Activated naive CD4-positive, alpha-beta T cell treated with anti-CD3 and anti-CD28 coated beads, Interleukin-2, amount 50 U/mL, for 72 hours (primary cell): ENCODE results near the gene ARSI. TPM values are rescaled to one million over a fixed set of nuclear protein-coding genes. Genes with fewer than 3 reads are reported as not detected.

ENCODE experiments used
- ATAC-seq, 2 donors: fragments of 150-1000 bp; cut with Tn5 transposase; 2 replicates each; pipeline ENCODE4 v1.10.0; 2021; ENCODE audit warnings: mild to moderate bottlenecking in 2 of 2, moderate library complexity in 2 of 2
- DNase-seq, 2 donors: peaks; one replicate each; pipeline ENCODE4 v3.0.0; 2021 to 2022; ENCODE audit warnings: low spot score in 2 of 2
- H3K27ac Mint-ChIP-seq, 2 donors: one replicate each; pipeline ENCODE4 v1.8.0; 2022; ENCODE audit warnings: mild to moderate bottlenecking in 2 of 2, mixed read lengths in 2 of 2
- H3K36me3 Mint-ChIP-seq, 2 donors: one replicate each; pipeline ENCODE4 v1.8.0; 2022; ENCODE audit warnings: mixed read lengths in 2 of 2
- H3K9me3 Mint-ChIP-seq, 2 donors: one replicate each; pipeline ENCODE4 v1.8.0; 2022; ENCODE audit warnings: mixed read lengths in 2 of 2
- total RNA-seq, 2 donors: library from RNA; stranded (reverse); gene quantifications; one replicate each; pipeline ENCODE4 v1.2.3, GENCODE V29; 2022

The ARSI gene
- total RNA-seq, 2 donors from 2014 or later = not detected

- no peak for DNase-seq
- Mint-ChIP-seq H3K27ac (no peak overlapping the region), H3K36me3 (no peaks in the 10 kb centered on the region), H3K9me3 (no peaks in the 10 kb centered on the region)
- ATAC-seq = no peak
These were observed 12.5 kb upstream of the ARSI start for GRCh38 chr5:150315245-150315644.

GRCh38 chr5:150313921-150314716, 11.4 kb upstream of the ARSI start:
- Mint-ChIP-seq H3K9me3 (no peaks in the 10 kb centered on the region), H3K36me3 (no peaks in the 10 kb centered on the region), H3K27ac (no peak overlapping the region)
- ATAC-seq (no peak), DNase-seq (no peak)

GRCh38 chr5:150313501-150313900, 10.8 kb upstream of the ARSI start:
- no peaks in the 10 kb centered on the region for H3K36me3 Mint-ChIP-seq
- DNase-seq = no peak

GRCh38 chr5:150312518-150312917, 9.8 kb upstream of the ARSI start:
- H3K36me3 Mint-ChIP-seq = no peaks in the 10 kb centered on the region
- DNase-seq (no peak), ATAC-seq (no peak)
- H3K27ac Mint-ChIP-seq = no peak overlapping the region
- H3K9me3 Mint-ChIP-seq = no peaks in the 10 kb centered on the region

More at GRCh38 chr5:150313501-150313900, 10.8 kb upstream of the ARSI start:
- no peak for ATAC-seq
- Mint-ChIP-seq H3K9me3 (no peaks in the 10 kb centered on the region), H3K27ac (no peak overlapping the region)

- Mint-ChIP-seq H3K27ac (no peak overlapping the region), H3K9me3 (no peaks in the 10 kb centered on the region), H3K36me3 (no peaks in the 10 kb centered on the region)
- DNase-seq (no peak), ATAC-seq (no peak)
These were observed 8.4 kb upstream of the ARSI start for GRCh38 chr5:150311015-150311692.

GRCh38 chr5:150310246-150310645, 7.5 kb upstream of the ARSI start:
- Mint-ChIP-seq H3K36me3 (no peaks in the 10 kb centered on the region), H3K27ac (no peak overlapping the region), H3K9me3 (no peaks in the 10 kb centered on the region)
- ATAC-seq = no peak
- no peak for DNase-seq

GRCh38 chr5:150309886-150310239, 7.2 kb upstream of the ARSI start:
- Mint-ChIP-seq H3K9me3 (no peaks in the 10 kb centered on the region), H3K27ac (no peak overlapping the region), H3K36me3 (no peaks in the 10 kb centered on the region)
- no peak for DNase-seq
- no peak for ATAC-seq

GRCh38 chr5:150309101-150309885, 6.6 kb upstream of the ARSI start:
- ATAC-seq (no peak), DNase-seq (no peak)
- Mint-ChIP-seq H3K9me3 (no peaks in the 10 kb centered on the region), H3K36me3 (no peaks in the 10 kb centered on the region), H3K27ac (no peak overlapping the region)

GRCh38 chr5:150307617-150308426, 5.1 kb upstream of the ARSI start:
- DNase-seq (no peak), ATAC-seq (no peak)
- H3K9me3 Mint-ChIP-seq = no peaks in the 10 kb centered on the region
- H3K27ac Mint-ChIP-seq = no peak overlapping the region
- H3K36me3 Mint-ChIP-seq = no peaks in the 10 kb centered on the region

GRCh38 chr5:150306775-150307174, 4.1 kb upstream of the ARSI start:
- H3K9me3 Mint-ChIP-seq = no peaks in the 10 kb centered on the region

GRCh38 chr5:150305557-150305956, 2.9 kb upstream of the ARSI start:
- H3K9me3 Mint-ChIP-seq = no peaks in the 10 kb centered on the region
- H3K36me3 Mint-ChIP-seq = no peaks in the 10 kb centered on the region
- no peak overlapping the region for H3K27ac Mint-ChIP-seq
- ATAC-seq = no peak
- no peak for DNase-seq

More at GRCh38 chr5:150306775-150307174, 4.1 kb upstream of the ARSI start:
- ATAC-seq (no peak), DNase-seq (no peak)
- H3K27ac Mint-ChIP-seq = no peak overlapping the region
- H3K36me3 Mint-ChIP-seq = no peaks in the 10 kb centered on the region

GRCh38 chr5:150305095-150305494, 2.4 kb upstream of the ARSI start:
- no peak overlapping the region for H3K27ac Mint-ChIP-seq
- DNase-seq (no peak), ATAC-seq (no peak)
- no peaks in the 10 kb centered on the region for H3K9me3 Mint-ChIP-seq
- no peaks in the 10 kb centered on the region for H3K36me3 Mint-ChIP-seq

- ATAC-seq (no peak), DNase-seq (no peak)
- Mint-ChIP-seq H3K9me3 (no peaks in the 10 kb centered on the region), H3K36me3 (no peaks in the 10 kb centered on the region), H3K27ac (no peak overlapping the region)
These were observed 1.9 kb upstream of the ARSI start for GRCh38 chr5:150304481-150305081.

GRCh38 chr5:150303660-150304386, 1.1 kb upstream of the ARSI start:
- H3K9me3 Mint-ChIP-seq = no peaks in the 10 kb centered on the region
- no peaks in the 10 kb centered on the region for H3K36me3 Mint-ChIP-seq
- ATAC-seq (no peak), DNase-seq (no peak)
- H3K27ac Mint-ChIP-seq = no peak overlapping the region

- no peak overlapping the region for H3K27ac Mint-ChIP-seq
- H3K9me3 Mint-ChIP-seq = no peaks in the 10 kb centered on the region
- H3K36me3 Mint-ChIP-seq = no peaks in the 10 kb centered on the region
- DNase-seq = no peak
- ATAC-seq = no peak
These were observed 438 bp upstream of the ARSI start for GRCh38 chr5:150303070-150303615.
